ENCODE measurements around the gene KIAA0513. TPM values are rescaled to one million over a fixed set of nuclear protein-coding genes. Genes with fewer than 3 reads are reported as not detected.
A peak's percentile ranks its signal among the peaks of the same experiment; 100 is the strongest.

Gene KIAA0513
- total RNA-seq, 1 experiment from 2014 or later, result 8.7 TPM

- intact Hi-C loops (cut with micrococcal nuclease; ENCODE audit: unreplicated experiment) (no loop called here), in situ Hi-C loops (cut with HindIII; ENCODE audit: low pct_unique_long_range_greater_than_20kb, low sequenced_read_pairs) (no loop called here)
- H3K27ac ChIP-seq (ENCODE audit: low read length), result peak overlapping the region; percentile 41; the same call in 1 of the 2 replicates
Measured at GRCh38 chr16:85054948-85055492, 27.4 kb downstream of the KIAA0513 start.

More at GRCh38 chr16:85054948-85055492, 27.4 kb downstream of the KIAA0513 start:
- H3K27me3 ChIP-seq (ENCODE audit: control insufficient read depth, insufficient read depth, low read length), result no peaks in the 10 kb centered on the region
- DNase-seq (ENCODE audit: low read depth, low spot score), result no peak
- BruUV-seq (replicated peaks), result no TSS peak
- ChIA-PET CTCF (interaction anchor here (1.3 to 1.6 kb wide), 2 partner anchors 8 to 84 kb away, joined by 4 to 5 read pairs; no protein-coding TSS in a partner anchor), POLR2A (no interaction called here)
- no peaks in the 10 kb centered on the region for H3K9me3 ChIP-seq (ENCODE audit: control insufficient read depth, insufficient read depth, low read depth, low read length)
- TF ChIP-seq TCF7L2 (IDR thresholded peaks at IDR 0.05; ENCODE audit: low read depth, low read length), result no peak
- no peak for TF ChIP-seq CTCF (IDR thresholded peaks at IDR 0.05)
- no peak for TF ChIP-seq REST (IDR thresholded peaks at IDR 0.05; ENCODE audit: insufficient read depth in 1 of 2, low read depth in 2 of 2, low read length in 1 of 2)
- TF ChIP-seq SIN3A (IDR thresholded peaks at IDR 0.05; ENCODE audit: borderline replicate concordance, insufficient read depth, low read depth, low read length), result no peak
- no peak for TF ChIP-seq POLR2AphosphoS5 (IDR thresholded peaks at IDR 0.05; ENCODE audit: low read depth, low read length)
- peaks cover 9% of the 10 kb centered on the region for H3K4me1 ChIP-seq (ENCODE audit: control insufficient read depth, insufficient read depth, low read length)
- H3K36me3 ChIP-seq (ENCODE audit: control insufficient read depth, insufficient read depth, low read length), result no peaks in the 10 kb centered on the region
- ATAC-seq, result no peak
- H3K4me3 ChIP-seq (ENCODE audit: low read depth in 2 of 2, low read length in 2 of 2), result peak overlapping the region; percentile 9 to 34; a peak in 3 of 4 replicates
